Measurements from ENCODE around the gene EIPR1. TPM values are rescaled to one million over a fixed set of nuclear protein-coding genes. Genes with fewer than 3 reads are reported as not detected.
A peak's percentile ranks its signal among the peaks of the same experiment; 100 is the strongest.

The EIPR1 gene
- total and polyA plus RNA-seq, 2 of the 13 experiments (the other 11 are each of a cell fraction or from before 2014, with no cell fraction given) = 70.0 to 96.3 TPM

- TF ChIP-seq ZHX2 (IDR thresholded peaks at IDR 0.05; ENCODE audit: low read depth) (peak; percentile 60; the same call in 1 of the 2 replicates), ZHX2 (CRISPR knock-in tag; IDR thresholded peaks at IDR 0.05; ENCODE audit: borderline replicate concordance) (no peak), SAFB2 (CRISPR knock-in tag; IDR thresholded peaks at IDR 0.05; ENCODE audit: borderline replicate concordance, low read depth) (peak; percentile 14; the same call in 1 of the 2 replicates), HOXA9 (CRISPR knock-in tag; IDR thresholded peaks at IDR 0.05; ENCODE audit: borderline replicate concordance) (peak; percentile 28; the same call in 1 of the 2 replicates), ZBTB38 (CRISPR knock-in tag; IDR thresholded peaks at IDR 0.05) (peak; percentile 89), HDAC2 (CRISPR knock-in tag; IDR thresholded peaks at IDR 0.05) (peak; percentile 85), ZNF747 (CRISPR knock-in tag; IDR thresholded peaks at IDR 0.05; ENCODE audit: borderline replicate concordance) (peak; percentile 97), ATF5 (CRISPR knock-in tag; IDR thresholded peaks at IDR 0.05; ENCODE audit: low read depth) (0 out of 2 replicates have a peak, but pooled peaks have one; percentile 67), ZBTB43 (CRISPR knock-in tag; conservative IDR thresholded peaks at IDR 0.05) (no peak), TBX2 (CRISPR knock-in tag; IDR thresholded peaks at IDR 0.05; ENCODE audit: borderline replicate concordance) (peak; percentile 97), EED (CRISPR knock-in tag; IDR thresholded peaks at IDR 0.05) (peak; percentile 87), ZNF18 (CRISPR knock-in tag; IDR thresholded peaks at IDR 0.05; ENCODE audit: insufficient replicate concordance) (peak; percentile 98), KDM3A (CRISPR knock-in tag; IDR thresholded peaks at IDR 0.05; ENCODE audit: low read depth) (peak; percentile 97), SP140L (CRISPR knock-in tag; IDR thresholded peaks at IDR 0.05; ENCODE audit: borderline replicate concordance) (no peak; the same call in 1 of the 2 replicates), PLSCR1 (CRISPR knock-in tag; IDR thresholded peaks at IDR 0.05; ENCODE audit: borderline replicate concordance) (no peak), ZNF629 (CRISPR knock-in tag; conservative IDR thresholded peaks at IDR 0.05) (peak; percentile 45), AHR (CRISPR knock-in tag; IDR thresholded peaks at IDR 0.05) (peak; percentile 85; the same call in 1 of the 2 replicates), ZKSCAN5 (CRISPR knock-in tag; IDR thresholded peaks at IDR 0.05) (peak; percentile 99)
These were observed at the start of gene EIPR1 (continued) for GRCh38 chr2:3377612-3378432.

Data from HepG2 (cell line).